Heart left ventricle (tissue), 16 donors: ENCODE data around the gene SWAP70. TPM values are rescaled to one million over a fixed set of nuclear protein-coding genes. Genes with fewer than 3 reads are reported as not detected.

ENCODE experiments used
- ATAC-seq, 4 donors: fragments of 200-7000 bp; cut with Tn5 transposase; one replicate each; pipeline ENCODE4 v1.9.1; 2020 to 2022; ENCODE audit warnings: moderate library complexity in 4 of 4, mild to moderate bottlenecking in 3 of 4, moderate number of reproducible peaks in 1 of 4
- DNase-seq, 5 donors: peaks; one replicate each; pipeline ENCODE4 v3.0.0-alpha.2; 2020
- H3K27ac ChIP-seq, 12 donors: fragments of 200-600 bp; sonication (generic) in 4 of 12; one replicate each; pipeline versions ENCODE4 v1.5.0 to v1.8.0; 2016 to 2022; ENCODE audit warnings: mild to moderate bottlenecking in 2 of 12
- H3K27me3 ChIP-seq, 9 donors: fragments of 200-600 bp; sonication (generic) in 2 of 9; one replicate each; pipeline versions ENCODE4 v1.5.1 to v1.8.0; 2016 to 2022; ENCODE audit warnings: mild to moderate bottlenecking in 3 of 9
- H3K36me3 ChIP-seq, 9 donors: fragments of 200-600 bp; sonication (generic) in 2 of 9; one replicate each; pipeline versions ENCODE4 v1.5.0 to v1.8.0; 2018 to 2022; ENCODE audit warnings: mild to moderate bottlenecking in 2 of 9
- H3K4me1 ChIP-seq, 12 donors: fragments of 200-600 bp; sonication (generic) in 4 of 12; one replicate each; pipeline versions ENCODE4 v1.5.0 to v1.8.0; 2016 to 2022; ENCODE audit warnings: mild to moderate bottlenecking in 3 of 12
- H3K4me3 ChIP-seq, 12 donors: fragments of 200-600 bp; sonication (generic) in 4 of 12; one replicate each; pipeline versions ENCODE4 v1.5.0 to v1.8.0; 2017 to 2022; ENCODE audit warnings: mild to moderate bottlenecking in 9 of 12, moderate library complexity in 4 of 12
- H3K9me3 ChIP-seq, 12 donors: fragments of 200-600 bp; sonication (generic) in 4 of 12; one replicate each; pipeline versions ENCODE4 v1.5.0 to v1.8.0; 2016 to 2022; ENCODE audit warnings: mild to moderate bottlenecking in 1 of 12
- CTCF ChIP-seq, 12 donors: fragments of 200-600 bp; sonication (generic) in 4 of 12; IDR thresholded peaks; one replicate each; pipeline versions ENCODE4 v1.5.0 to v1.8.0; 2018 to 2022; ENCODE audit warnings: antibody characterized with exemption in 12 of 12, mild to moderate bottlenecking in 5 of 12
- POLR2A ChIP-seq, 2 donors: fragments of 450-650 bp; IDR thresholded peaks; one replicate each; pipeline ENCODE4 v1.6.1; 2017; ENCODE audit warnings: antibody characterized with exemption in 2 of 2, mild to moderate bottlenecking in 2 of 2, moderate library complexity in 2 of 2
- WGBS, 4 donors: extraction: QIAGEN DNeasy Blood & Tissue Kit in 2 of 4; methylation state at CpG; one replicate each; pipeline versions ENCODE4 v1.1.5 to v1.1.7; 2013 to 2018; 5-methylcytosine and 5-hydroxymethylcytosine counted together
- intact Hi-C, 10 donors: fragments of 100-400 bp; cut with DNase I; formaldehyde crosslinking; loops; one replicate each; pipeline versions ENCODE4 v1.11.1 to v1.14.2; 2022
- polyA plus RNA-seq, 2 donors: library from polyadenylated mRNA; stranded (reverse); fragments of 200-250 nt; gene quantifications; one replicate each; pipeline ENCODE4 v1.2.3, GENCODE V29; 2013
- total RNA-seq, 9 donors: library from RNA; depleted of rRNA in 2 of 9; stranded (reverse); fragments of >200 nt in 2 of 9; fragmentation: NEBNext Ultra II Directional in 3 of 9; extraction: Animal tissue kit (Norgen Biotek cat#: 25700) in 3 of 9; gene quantifications; one replicate each; pipeline versions ENCODE4 v1.1.0 to v1.2.4, GENCODE V29; 2016 to 2023
- donor health status: ischemic (EF 13 %, LVEDD 7.1; RV severe dilation, severe dysfunction).
- donor health status: healthy with polysubstance abuse.
- donor health status: DM: no; HTN: yes; CAD: no.
- donor health status: DM: no; HTN: no; CAD: no.
- donor health status: ischemic (EF 25% LVEDD 6.9; RV normal size, moderate dysfunction).
- donor health status: ischemic (EF 25% LVEDD 5.7; RV mildly dilated, moderate dysfunction).
- donor health status: healthy.
- donor health status: DM: yes; HTN: yes; CAD: no.
- donor health status: ischemic (EF 35%, LVEDD 5.7; RV mildly dilated, moderate dysfunction).
- donor health status: nonischemic (EF 11% LVEDD 7.7; RV severe dilation, severe dysfunction).
- donor health status: DM: yes; HTN: yes; CAD: no.
- donor health status: PGD.
- donor health status: ischemic (EF 29% LVEDD 5.4; RV normal size, mild dysfunction).
- donor health status: nonischemic (EF 23%, LVEDD 6.1; RV moderate dilation, normal function).

Gene SWAP70
- total and polyA plus RNA-seq, 11 donors: 6.0 to 38.5 (median 21.8) TPM

- WGBS, 4 donors: 1 to 7% (median 2%) methylated on average over 23 to 43 of the region's 43 CpGs
These were observed 647 bp downstream of the SWAP70 start for GRCh38 chr11:9664276-9665171.

GRCh38 chr11:9665749-9666148 is 1.9 kb downstream of the SWAP70 start:
- 97 to 99% (median 98%) methylated on average over 2 of the region's 2 CpGs for WGBS, 4 donors
- H3K36me3 ChIP-seq: no peaks in the 10 kb centered on the region
- H3K27me3 ChIP-seq: no peaks in the 10 kb centered on the region
- no peak for ATAC-seq
- intact Hi-C loops: loop anchor here in 3 of 10 donors (5.0 to 10.0 kb wide), 2 partner anchors 51 to 52 kb away; no protein-coding TSS in a partner anchor
- peaks cover 0 to 17% (median 12%) of the 10 kb centered on the region in 12 donors for H3K9me3 ChIP-seq
- peak overlapping the region in 6 of 12 donors; percentile 86 to 99 (median 92) for H3K4me3 ChIP-seq
- DNase-seq: no peak
- peaks cover 0 to 42% (median 5%) of the 10 kb centered on the region in 12 donors for H3K4me1 ChIP-seq
- H3K27ac ChIP-seq: peak overlapping the region in 1 of 12 donors; percentile 87
- TF ChIP-seq POLR2A (IDR thresholded peaks at IDR 0.05) (no peak), CTCF (IDR thresholded peaks at IDR 0.05) (no peak)

More at GRCh38 chr11:9664276-9665171, 647 bp downstream of the SWAP70 start:
- peaks cover 0 to 17% (median 12%) of the 10 kb centered on the region in 12 donors for H3K9me3 ChIP-seq
- H3K27me3 ChIP-seq: no peaks in the 10 kb centered on the region
- no peaks in the 10 kb centered on the region for H3K36me3 ChIP-seq
- no peak for TF ChIP-seq POLR2A (IDR thresholded peaks at IDR 0.05)
- no peak for TF ChIP-seq CTCF (IDR thresholded peaks at IDR 0.05)
- intact Hi-C loops: loop anchor here in 5 of 10 donors (1.0 to 10.0 kb wide), 4 partner anchors 50 to 53 kb away; no protein-coding TSS in a partner anchor
- ATAC-seq (peak; percentile 39 to 77 (median 64)), DNase-seq (peak; percentile 50 to 71 (median 53))
- peak overlapping the region; percentile 87 to 98 (median 94) for H3K27ac ChIP-seq
- peaks cover 0 to 45% (median 5%) of the 10 kb centered on the region in 12 donors for H3K4me1 ChIP-seq
- peak overlapping the region; percentile 74 to 99 (median 94) for H3K4me3 ChIP-seq

- Histone ChIP-seq H3K36me3 (peaks cover 0 to 4% (median 0%) of the 10 kb centered on the region in 9 donors), H3K4me1 (peaks cover 0 to 30% (median 7%) of the 10 kb centered on the region in 12 donors), H3K27ac (no peak overlapping the region), H3K4me3 (no peak overlapping the region), H3K9me3 (peaks cover 0 to 17% (median 12%) of the 10 kb centered on the region in 12 donors), H3K27me3 (no peaks in the 10 kb centered on the region)
- no peak for DNase-seq
- ATAC-seq: no peak
- 93 to 96% (median 95%) methylated on average over 6 of the region's 6 CpGs for WGBS, 4 donors
- intact Hi-C loops: loop anchor here in 3 of 10 donors (5.0 to 10.0 kb wide), 2 partner anchors 47 to 55 kb away; no protein-coding TSS in a partner anchor
- TF ChIP-seq CTCF (IDR thresholded peaks at IDR 0.05) (no peak), POLR2A (IDR thresholded peaks at IDR 0.05) (no peak)
These were observed 6.1 kb downstream of the SWAP70 start for GRCh38 chr11:9669954-9670353.
